Body of pancreas (tissue), 4 donors: ENCODE measurements around the gene CAMTA1.

ENCODE experiments used
- POLR2A ChIP-seq, 3 donors: fragments of 450-650 bp; IDR thresholded peaks; one replicate each; pipeline ENCODE4 v1.6.1; 2016; ENCODE audit warnings: antibody characterized with exemption in 3 of 3, mild to moderate bottlenecking in 2 of 3
- TF ChIP-seq, protein P1 (sequence below), 7 experiments: fragments of 450-650 bp in 4 of 7; fragments of 200-600 bp in 3 of 7; sonication (generic) in 3 of 7; IDR thresholded peaks; one replicate each; pipeline ENCODE4 v1.5.1; 2016 to 2019; ENCODE audit warnings: antibody characterized with exemption in 7 of 7

DNA sequence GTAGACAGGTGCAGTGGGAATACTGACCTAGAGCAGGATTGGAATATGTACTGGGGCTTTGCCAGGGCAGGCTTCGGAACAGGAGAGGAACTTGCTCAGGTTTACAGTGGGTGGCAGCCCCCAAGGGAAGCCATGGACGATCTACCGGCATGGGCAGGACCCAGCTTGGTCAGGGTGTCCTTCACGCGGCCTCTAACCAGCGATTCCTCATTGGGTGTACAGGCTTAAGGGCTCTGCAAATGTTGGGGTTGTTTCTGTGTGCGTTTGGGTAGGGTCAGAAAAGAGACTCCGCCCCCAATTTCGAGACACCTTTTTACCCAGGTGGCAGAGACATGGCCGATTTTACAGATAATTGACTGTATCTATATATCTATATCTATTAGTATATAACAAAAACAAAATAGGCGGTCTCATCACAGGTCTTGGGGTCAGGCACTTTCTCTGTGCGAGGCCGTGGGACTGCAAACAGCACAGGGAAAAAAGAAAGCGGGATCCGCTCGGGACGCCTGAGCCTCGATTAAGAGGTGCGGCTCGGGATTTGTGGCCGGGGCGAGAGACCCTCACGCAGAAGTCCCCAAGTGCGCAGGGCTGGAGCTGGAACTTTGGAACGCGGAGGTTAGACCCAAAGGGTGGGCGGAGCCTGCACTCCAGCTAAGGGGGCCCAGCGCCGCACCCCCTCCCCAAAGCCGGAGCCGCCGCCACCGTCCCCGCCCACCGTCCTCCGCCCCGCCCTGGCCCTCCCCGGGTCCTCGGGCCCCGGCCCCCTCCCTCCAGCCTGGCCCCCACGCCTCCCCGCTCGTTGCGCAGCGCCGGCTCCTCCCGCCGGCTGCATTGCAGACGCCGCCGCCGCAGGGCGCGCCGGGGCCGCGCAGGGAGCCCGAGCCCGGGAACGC, 918.3 kb downstream of the CAMTA1 start:
- TF ChIP-seq, protein P1, sequence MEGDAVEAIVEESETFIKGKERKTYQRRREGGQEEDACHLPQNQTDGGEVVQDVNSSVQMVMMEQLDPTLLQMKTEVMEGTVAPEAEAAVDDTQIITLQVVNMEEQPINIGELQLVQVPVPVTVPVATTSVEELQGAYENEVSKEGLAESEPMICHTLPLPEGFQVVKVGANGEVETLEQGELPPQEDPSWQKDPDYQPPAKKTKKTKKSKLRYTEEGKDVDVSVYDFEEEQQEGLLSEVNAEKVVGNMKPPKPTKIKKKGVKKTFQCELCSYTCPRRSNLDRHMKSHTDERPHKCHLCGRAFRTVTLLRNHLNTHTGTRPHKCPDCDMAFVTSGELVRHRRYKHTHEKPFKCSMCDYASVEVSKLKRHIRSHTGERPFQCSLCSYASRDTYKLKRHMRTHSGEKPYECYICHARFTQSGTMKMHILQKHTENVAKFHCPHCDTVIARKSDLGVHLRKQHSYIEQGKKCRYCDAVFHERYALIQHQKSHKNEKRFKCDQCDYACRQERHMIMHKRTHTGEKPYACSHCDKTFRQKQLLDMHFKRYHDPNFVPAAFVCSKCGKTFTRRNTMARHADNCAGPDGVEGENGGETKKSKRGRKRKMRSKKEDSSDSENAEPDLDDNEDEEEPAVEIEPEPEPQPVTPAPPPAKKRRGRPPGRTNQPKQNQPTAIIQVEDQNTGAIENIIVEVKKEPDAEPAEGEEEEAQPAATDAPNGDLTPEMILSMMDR (IDR thresholded peaks at IDR 0.05): no peak
- TF ChIP-seq POLR2A (IDR thresholded peaks at IDR 0.05): no peak
